Panc1 (cell line): ENCODE data around the gene ZFP1. TPM values are rescaled to one million over a fixed set of nuclear protein-coding genes. Genes with fewer than 3 reads are reported as not detected.

Experiments
- ATAC-seq: fragments of 200-7000 bp; cut with Tn5 transposase; 2 replicates; pipeline ENCODE4 v1.9.1; 2020; ENCODE audit warnings: mild to moderate bottlenecking, moderate library complexity
- BruUV-seq: library from RNA; stranded (reverse); fragments of 400-500 nt; replicated peaks from 2 replicates; lab custom pipeline; 2021; lab: Mats Ljungman, UMichigan
- CTCF ChIA-PET: fragments of 300-600 bp; sonication (Branson Sonifier 250); formaldehyde crosslinking; loops from one replicate; lab custom pipeline; 2022; ENCODE audit warnings: antibody characterized with exemption; lab: Charles Lee
- POLR2A ChIA-PET: fragments of 300-600 bp; sonication (Branson Sonifier 250); formaldehyde crosslinking; loops from one replicate; lab custom pipeline; 2022; ENCODE audit warnings: antibody characterized with exemption; lab: Charles Lee
- DNase-seq: peaks from one replicate; pipeline ENCODE4 v3.0.0-alpha.2; 2010; ENCODE audit warnings: low read depth, low spot score
- H3K27ac ChIP-seq: 2 replicates; pipeline ENCODE4 v1.5.1; 2011; ENCODE audit warnings: mild to moderate bottlenecking, low read length, inconsistent platforms
- H3K27me3 ChIP-seq: fragments of 200-500 bp; sonication (Bioruptor generic); 2 replicates; pipeline ENCODE4 v1.6.0; 2014; ENCODE audit warnings: low read length, inconsistent platforms; ENCODE audit not compliant: control insufficient read depth, insufficient read depth
- H3K36me3 ChIP-seq: fragments of 200-500 bp; sonication (Bioruptor generic); 2 replicates; pipeline ENCODE4 v1.5.1; 2014; ENCODE audit warnings: inconsistent platforms, mild to moderate bottlenecking, low read length, moderate library complexity; ENCODE audit not compliant: control insufficient read depth, insufficient read depth
- H3K4me1 ChIP-seq: 2 replicates; pipeline ENCODE4 v1.5.1; 2011; ENCODE audit warnings: inconsistent platforms, mild to moderate bottlenecking, low read length, moderate library complexity; ENCODE audit not compliant: control insufficient read depth, insufficient read depth
- H3K4me3 ChIP-seq, 2 experiments: 2 replicates each; pipeline ENCODE4 v1.5.1; 2011 to 2012; ENCODE audit warnings: low read depth in 2 of 2, low read length in 2 of 2, mild to moderate bottlenecking in 2 of 2, inconsistent platforms in 1 of 2, moderate library complexity in 1 of 2
- H3K9me3 ChIP-seq: fragments of 200-500 bp; sonication (Bioruptor generic); 2 replicates; pipeline ENCODE4 v1.5.1; 2014; ENCODE audit warnings: low read depth, mild to moderate bottlenecking, inconsistent platforms, low read length, moderate library complexity; ENCODE audit not compliant: control insufficient read depth, insufficient read depth
- POLR2AphosphoS5 ChIP-seq: IDR thresholded peaks from 2 replicates; pipeline ENCODE4 v1.6.1; 2012; ENCODE audit warnings: mild to moderate bottlenecking, low read depth, low read length, moderate library complexity
- SIN3A ChIP-seq: IDR thresholded peaks from 2 replicates; pipeline ENCODE4 v1.6.1; 2012; ENCODE audit warnings: low read depth, mild to moderate bottlenecking, low read length, moderate library complexity, borderline replicate concordance; ENCODE audit not compliant: insufficient read depth
- TCF7L2 ChIP-seq: IDR thresholded peaks from 2 replicates; pipeline ENCODE4 v1.6.1; 2011; ENCODE audit warnings: mild to moderate bottlenecking, low read depth, low read length, inconsistent platforms
- in situ Hi-C: cut with HindIII; loops from 2 replicates; pipeline ENCODE4 v1.10.0; 2016; ENCODE audit warnings: low sequenced_read_pairs, low pct_unique_long_range_greater_than_20kb
- intact Hi-C: fragments of 100-400 bp; cut with micrococcal nuclease; formaldehyde crosslinking; loops from one replicate; pipeline ENCODE4 v1.10.0; 2022; ENCODE audit not compliant: unreplicated experiment
- total RNA-seq: library from RNA; stranded (reverse); gene quantifications from one replicate; pipeline ENCODE4 v1.2.1, GENCODE V29; 2021; ENCODE audit not compliant: unreplicated experiment
- TF ChIP-seq, protein P1 (sequence below), 2 experiments: IDR thresholded peaks; 2 replicates each; pipeline ENCODE4 v1.6.1; 2011 to 2012; ENCODE audit warnings: low read depth in 2 of 2, control low read depth in 1 of 2, low read length in 1 of 2, mild to moderate bottlenecking in 1 of 2, moderate library complexity in 1 of 2; ENCODE audit not compliant: insufficient read depth in 1 of 2
- TF ChIP-seq, protein P2 (sequence below): fragments of 450-650 bp; IDR thresholded peaks from 2 replicates; pipeline ENCODE4 v1.5.1; 2017; ENCODE audit warnings: mild to moderate bottlenecking

The ZFP1 gene
- total RNA-seq, 1 experiment from 2014 or later = 10.0 TPM

- no peak for ATAC-seq
- POLR2A ChIA-PET = no interaction called here
- TF ChIP-seq, protein P1, sequence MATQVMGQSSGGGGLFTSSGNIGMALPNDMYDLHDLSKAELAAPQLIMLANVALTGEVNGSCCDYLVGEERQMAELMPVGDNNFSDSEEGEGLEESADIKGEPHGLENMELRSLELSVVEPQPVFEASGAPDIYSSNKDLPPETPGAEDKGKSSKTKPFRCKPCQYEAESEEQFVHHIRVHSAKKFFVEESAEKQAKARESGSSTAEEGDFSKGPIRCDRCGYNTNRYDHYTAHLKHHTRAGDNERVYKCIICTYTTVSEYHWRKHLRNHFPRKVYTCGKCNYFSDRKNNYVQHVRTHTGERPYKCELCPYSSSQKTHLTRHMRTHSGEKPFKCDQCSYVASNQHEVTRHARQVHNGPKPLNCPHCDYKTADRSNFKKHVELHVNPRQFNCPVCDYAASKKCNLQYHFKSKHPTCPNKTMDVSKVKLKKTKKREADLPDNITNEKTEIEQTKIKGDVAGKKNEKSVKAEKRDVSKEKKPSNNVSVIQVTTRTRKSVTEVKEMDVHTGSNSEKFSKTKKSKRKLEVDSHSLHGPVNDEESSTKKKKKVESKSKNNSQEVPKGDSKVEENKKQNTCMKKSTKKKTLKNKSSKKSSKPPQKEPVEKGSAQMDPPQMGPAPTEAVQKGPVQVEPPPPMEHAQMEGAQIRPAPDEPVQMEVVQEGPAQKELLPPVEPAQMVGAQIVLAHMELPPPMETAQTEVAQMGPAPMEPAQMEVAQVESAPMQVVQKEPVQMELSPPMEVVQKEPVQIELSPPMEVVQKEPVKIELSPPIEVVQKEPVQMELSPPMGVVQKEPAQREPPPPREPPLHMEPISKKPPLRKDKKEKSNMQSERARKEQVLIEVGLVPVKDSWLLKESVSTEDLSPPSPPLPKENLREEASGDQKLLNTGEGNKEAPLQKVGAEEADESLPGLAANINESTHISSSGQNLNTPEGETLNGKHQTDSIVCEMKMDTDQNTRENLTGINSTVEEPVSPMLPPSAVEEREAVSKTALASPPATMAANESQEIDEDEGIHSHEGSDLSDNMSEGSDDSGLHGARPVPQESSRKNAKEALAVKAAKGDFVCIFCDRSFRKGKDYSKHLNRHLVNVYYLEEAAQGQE (IDR thresholded peaks at IDR 0.05; ENCODE audit: insufficient read depth in 1 of 2, low read depth in 2 of 2, low read length in 1 of 2) = no peak
- TF ChIP-seq POLR2AphosphoS5 (no peak), TCF7L2 (no peak)
- TF ChIP-seq, protein P2, sequence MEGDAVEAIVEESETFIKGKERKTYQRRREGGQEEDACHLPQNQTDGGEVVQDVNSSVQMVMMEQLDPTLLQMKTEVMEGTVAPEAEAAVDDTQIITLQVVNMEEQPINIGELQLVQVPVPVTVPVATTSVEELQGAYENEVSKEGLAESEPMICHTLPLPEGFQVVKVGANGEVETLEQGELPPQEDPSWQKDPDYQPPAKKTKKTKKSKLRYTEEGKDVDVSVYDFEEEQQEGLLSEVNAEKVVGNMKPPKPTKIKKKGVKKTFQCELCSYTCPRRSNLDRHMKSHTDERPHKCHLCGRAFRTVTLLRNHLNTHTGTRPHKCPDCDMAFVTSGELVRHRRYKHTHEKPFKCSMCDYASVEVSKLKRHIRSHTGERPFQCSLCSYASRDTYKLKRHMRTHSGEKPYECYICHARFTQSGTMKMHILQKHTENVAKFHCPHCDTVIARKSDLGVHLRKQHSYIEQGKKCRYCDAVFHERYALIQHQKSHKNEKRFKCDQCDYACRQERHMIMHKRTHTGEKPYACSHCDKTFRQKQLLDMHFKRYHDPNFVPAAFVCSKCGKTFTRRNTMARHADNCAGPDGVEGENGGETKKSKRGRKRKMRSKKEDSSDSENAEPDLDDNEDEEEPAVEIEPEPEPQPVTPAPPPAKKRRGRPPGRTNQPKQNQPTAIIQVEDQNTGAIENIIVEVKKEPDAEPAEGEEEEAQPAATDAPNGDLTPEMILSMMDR = no peak
- CTCF ChIA-PET = no interaction called here
- H3K4me1 ChIP-seq = no peaks in the 10 kb centered on the region
- no peaks in the 10 kb centered on the region for H3K27me3 ChIP-seq
- no peak for DNase-seq
- no TSS peak for BruUV-seq
- H3K36me3 ChIP-seq = no peaks in the 10 kb centered on the region
- no peak overlapping the region for H3K4me3 ChIP-seq
- in situ Hi-C loops = no loop called here
- intact Hi-C loops = no loop called here
- no peak overlapping the region for H3K27ac ChIP-seq
- H3K9me3 ChIP-seq = no peaks in the 10 kb centered on the region
Observed at GRCh38 chr16:75138636-75139035, 9.7 kb upstream of the ZFP1 start.

DNA sequence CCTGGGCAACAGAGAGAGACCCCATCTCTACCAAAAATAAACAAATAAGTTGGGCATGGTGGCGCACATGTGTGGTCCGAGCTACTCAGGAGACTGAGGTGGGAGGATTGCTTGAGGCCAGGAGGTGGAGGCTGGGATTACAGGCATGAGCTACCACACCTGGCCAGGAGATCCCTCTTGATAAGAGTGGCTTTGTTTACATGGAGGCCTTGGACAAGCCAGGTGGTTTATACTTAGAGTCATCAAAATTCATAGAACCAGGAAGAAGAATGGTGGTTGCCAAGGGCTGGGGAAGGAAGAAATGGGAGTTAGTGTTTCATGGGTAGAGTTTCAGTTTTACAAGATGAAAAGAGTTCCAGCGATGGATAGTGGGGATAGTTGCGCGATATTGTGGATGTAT lies 8.8 kb upstream of the ZFP1 start:
- H3K36me3 ChIP-seq = no peaks in the 10 kb centered on the region
- intact Hi-C loops = no loop called here
- DNase-seq = no peak
- in situ Hi-C loops = no loop called here
- H3K4me1 ChIP-seq = no peaks in the 10 kb centered on the region
- H3K4me3 ChIP-seq = no peak overlapping the region
- BruUV-seq = no TSS peak
- no peak for ATAC-seq
- no peak overlapping the region for H3K27ac ChIP-seq
- TF ChIP-seq TCF7L2 (no peak), SIN3A (no peak), POLR2AphosphoS5 (no peak)
- TF ChIP-seq, protein P1 (IDR thresholded peaks at IDR 0.05; ENCODE audit: insufficient read depth in 1 of 2, low read depth in 2 of 2, low read length in 1 of 2) = no peak
- TF ChIP-seq, protein P2 = no peak
- ChIA-PET POLR2A (no interaction called here), CTCF (no interaction called here)
- no peaks in the 10 kb centered on the region for H3K9me3 ChIP-seq
- H3K27me3 ChIP-seq = no peaks in the 10 kb centered on the region
